GM03348 (cell line): ENCODE measurements around the gene ALK.

Experiments used
- DNase-seq: peaks from one replicate; pipeline ENCODE4 v3.0.0; 2012; ENCODE audit warnings: low spot score

ALK gene

DNA sequence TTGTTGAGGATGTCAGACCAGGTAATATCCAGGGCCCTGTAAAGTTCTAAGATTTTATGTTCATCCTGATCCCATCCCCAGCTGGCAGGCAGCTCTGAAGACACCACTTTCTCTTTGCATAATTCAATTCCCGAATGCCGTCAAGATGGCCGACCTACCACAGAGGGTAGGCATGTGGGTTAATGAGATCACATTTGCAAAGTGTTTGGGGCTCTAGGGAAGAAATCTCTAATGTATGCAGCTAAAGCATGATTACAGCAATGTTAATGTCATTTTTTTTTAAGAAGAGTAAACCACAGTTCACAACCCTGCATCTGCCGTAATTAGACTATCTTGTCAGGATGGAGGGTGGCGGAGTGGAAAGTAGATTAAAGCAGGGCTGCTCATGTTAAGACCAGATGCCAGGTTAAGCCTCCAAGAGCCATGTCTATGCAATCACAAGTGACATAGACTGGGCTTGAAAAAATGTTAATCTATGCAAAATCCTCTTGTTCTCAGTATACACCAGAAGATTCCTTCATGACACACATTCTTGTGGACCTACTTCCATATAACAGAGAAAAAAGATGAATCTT, 131.4 kb downstream of the ALK start:
- DNase-seq: no peak

DNA sequence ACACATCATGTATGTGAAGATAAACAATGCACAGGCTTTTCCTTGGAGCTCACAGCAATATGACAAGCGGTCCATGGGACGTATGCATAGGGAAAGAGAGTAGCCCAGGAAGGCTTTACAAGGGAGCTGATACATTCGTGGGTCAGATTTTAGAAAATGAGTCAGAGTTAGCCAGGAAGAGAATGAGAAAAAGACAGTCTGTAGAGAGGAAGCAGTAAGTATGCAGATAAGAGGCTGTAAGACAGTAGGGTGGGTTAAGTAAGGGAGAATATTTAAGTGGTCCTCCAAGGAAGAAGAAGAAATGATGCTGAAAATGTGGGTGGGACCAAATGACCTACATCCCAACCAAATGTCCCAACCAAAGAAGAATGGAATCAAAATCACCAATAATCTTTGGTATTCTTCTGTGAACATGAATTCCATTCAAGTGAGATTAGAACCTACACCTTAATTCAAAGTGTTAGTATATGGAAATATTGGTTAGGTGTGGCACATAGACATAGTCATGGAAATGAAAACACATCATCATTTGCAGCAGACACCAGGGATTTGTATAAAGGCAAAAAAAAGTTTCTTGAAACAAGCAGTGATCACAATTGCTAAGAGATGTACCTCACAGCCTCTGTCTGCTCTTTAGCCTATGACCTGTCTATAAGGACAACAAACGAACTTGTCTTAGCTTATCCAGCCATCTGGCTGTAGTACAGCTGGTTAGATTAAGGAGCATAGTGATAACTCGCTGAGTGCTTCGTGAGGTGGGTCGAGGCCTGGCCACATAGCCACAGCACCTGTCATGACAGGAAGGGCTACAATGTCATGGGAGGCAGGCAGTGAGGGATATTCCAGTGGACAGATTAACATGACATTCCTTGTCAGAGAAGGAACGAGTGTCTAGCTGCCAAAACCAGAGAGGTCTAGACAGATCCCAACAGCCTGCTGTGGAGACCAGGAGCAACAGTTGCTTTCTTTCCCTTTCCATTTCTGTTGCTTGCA, 133.6 kb downstream of the ALK start:
- no peak for DNase-seq

DNA sequence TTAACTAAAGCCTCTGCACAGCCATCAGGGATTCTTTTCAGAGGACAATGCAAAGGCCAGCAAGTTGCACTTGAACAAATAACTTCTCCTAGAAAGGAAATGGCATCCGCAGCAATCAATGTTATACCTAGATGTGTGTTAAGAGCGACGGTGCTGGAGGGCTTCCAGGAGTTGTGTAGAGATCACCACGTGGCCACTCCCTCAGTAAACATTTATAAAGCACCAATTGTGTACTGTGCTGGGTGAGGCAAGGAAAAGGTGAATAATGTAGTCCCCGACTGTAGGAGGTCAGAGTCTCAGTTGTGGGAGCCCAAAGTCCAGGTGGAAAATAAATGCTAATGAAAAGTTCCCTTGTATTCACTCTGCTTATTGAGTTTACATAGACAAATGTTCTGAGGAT, 135.0 kb downstream of the ALK start:
- no peak for DNase-seq

DNA sequence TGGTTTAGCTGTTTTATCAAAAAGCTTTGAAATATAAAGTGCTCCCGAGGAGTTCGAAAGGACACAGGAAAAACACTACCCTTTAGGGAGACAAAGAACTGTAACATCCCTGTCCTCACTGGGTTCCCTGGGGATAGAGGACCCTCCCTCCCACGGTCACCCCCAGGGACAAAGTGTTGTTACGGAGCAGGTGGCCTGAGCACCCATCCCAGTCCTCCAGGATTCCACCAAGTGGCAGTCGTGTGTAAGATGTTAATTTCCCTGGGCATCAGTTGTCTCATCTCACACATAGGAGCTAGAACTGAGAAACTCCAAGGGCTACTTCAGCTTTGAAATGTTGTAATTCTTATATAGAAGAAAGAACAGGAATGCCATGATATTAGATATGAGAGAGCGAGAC, 137.7 kb downstream of the ALK start:
- no peak for DNase-seq

DNA sequence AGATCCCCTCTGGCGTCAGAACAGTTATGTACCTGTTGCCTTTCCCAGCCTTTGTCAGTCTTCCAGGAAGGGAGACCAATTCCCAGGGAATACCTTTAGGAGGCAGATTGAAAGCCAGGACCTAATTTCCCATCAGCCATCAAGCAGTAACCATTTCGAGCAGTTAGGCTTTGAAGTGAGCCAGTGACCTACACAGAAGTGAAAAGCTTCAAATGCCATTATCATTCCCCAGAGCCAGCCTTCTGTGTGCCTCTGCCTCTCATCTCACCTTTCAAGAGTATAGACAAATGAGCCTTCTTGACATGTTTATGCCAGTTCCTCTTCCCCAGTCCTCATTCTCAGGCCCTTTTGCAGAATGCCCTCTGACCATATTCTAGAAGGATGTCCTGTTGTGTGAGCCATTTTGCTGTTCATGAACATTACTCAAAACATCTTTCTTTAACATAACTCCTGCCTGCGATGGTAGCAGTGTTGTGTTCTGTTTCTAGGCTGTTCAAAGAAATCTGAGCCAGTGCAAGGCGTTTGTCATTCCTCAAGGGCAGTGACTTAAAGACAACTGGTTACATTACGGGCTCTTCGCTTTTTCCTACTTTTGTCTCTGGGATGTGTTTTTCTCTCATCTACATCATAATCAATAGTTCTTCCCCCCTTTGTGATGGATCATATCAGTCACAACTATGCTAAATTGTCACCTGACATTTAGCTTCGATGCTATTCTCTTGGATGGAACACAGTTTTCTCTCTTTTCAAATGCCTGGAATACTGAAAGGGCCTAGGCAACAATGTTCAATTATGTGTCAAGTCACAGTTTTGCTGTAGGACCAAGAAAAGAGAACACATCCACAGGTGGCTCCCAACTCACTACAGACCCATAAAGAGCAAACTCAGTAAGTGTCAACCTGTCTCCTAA, 138.6 kb downstream of the ALK start:
- no peak for DNase-seq

DNA sequence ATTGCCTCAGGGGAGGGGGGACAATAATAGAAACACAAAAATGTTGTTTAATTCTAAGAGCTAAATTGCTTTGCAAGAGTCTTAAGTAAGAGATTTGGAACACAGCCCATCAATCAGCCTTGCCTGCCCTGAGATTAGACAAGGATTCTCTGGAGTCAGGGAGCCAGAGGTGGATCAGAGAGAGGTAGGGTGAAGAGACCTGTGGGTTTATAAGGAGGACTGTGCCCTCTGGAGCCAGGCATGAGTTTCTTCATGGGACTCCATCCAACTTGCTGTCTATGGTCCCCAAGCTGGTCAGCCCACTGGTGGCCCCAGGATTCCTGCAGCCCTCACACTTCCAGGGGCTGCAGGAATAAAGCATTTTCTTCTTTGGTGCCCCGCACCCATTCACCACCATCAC, 139.3 kb downstream of the ALK start:
- no peak for DNase-seq

DNA sequence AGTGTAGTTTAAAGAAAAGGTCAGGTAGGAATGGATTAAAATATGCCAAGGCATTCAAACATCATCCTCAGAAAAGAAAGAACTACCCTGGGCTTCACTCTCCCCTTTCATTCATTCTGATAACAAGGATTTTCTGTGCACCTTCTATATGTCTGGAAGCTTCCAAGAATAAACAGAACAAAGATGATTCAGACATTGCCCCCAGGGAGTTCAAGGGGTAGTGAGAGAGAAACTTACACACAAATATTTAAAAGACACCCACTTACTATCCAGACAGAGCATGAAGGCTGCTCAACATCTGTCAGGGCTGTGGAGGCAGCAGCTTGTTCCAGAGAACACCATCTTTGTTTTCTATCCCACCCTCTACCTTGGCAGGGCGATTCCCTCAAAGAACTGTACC, 140.5 kb downstream of the ALK start:
- no peak for DNase-seq

DNA sequence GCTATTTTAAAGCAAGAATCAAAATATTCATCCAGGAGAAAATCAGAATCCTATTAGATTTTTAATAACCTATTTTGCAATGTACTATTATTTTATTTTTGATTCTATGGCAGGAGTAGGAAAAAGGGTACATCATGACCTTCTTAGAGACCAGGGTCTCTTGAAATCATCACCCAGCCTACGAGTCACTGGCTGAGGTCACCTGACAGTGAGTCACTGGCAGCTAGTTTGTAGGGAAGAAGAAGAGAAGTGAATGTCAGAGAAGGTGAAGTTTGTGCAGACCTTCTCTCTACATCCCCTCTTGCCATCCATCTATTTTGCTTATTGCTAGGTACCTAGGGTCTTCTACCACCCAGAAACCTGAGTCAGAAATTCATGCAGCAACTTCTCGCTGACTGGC, 144.2 kb downstream of the ALK start:
- DNase-seq: no peak

DNA sequence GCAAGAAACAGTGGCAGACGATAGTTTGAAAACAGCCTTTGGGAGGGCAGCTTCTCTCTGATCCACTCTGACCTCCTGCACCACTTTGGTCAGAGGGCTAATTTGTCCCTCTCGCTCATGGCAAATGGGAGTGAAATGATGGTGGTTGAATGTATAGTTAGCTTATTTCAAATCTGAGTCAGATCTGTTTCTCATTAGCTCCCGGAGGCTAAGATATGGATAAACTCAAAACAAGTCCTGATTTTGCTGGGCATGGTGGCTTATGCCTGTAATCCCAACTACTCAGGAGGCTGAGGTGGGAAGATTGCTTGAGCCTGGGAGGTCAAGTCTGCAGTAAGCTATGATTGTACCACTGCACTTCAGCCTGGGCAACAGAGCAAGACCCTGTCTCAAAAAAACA, 145.0 kb downstream of the ALK start:
- DNase-seq: no peak

DNA sequence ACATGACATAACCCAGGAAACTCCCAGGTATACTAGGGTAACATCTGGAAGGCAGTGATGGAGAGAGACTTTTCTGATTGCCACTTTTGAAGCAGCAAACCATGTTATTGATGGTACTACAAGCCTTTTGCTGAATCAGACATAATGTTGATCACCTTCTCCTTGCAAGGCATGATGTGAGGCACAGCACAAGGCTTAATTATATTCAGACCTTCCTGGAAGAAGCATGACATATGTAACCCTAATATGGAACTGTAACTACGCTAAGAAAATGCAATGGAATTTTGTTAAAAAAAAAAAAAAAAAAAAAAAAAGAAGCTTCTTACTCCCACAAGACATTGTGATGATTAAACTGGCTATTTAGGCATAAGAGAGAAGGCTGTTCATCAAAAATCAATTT, 145.4 kb downstream of the ALK start:
- DNase-seq: no peak

DNA sequence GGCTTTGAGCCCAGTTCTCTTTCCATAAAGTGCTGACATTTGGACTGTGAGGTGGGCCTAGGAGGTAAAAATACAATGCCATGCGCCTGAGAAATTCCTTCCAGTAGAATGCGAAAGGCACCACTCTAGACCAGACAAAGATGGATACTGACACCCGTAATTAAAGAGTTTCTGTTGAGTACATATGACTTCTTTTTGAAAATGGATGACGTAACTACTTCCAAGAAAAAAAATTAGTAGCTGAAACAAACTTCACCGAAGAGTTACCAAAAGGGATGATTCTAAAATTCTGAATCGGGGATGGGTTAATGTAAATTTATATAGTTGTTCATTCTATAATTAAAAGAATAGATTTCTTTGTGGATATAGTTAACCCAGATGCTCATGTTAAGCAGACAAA, 146.8 kb downstream of the ALK start:
- no peak for DNase-seq

DNA sequence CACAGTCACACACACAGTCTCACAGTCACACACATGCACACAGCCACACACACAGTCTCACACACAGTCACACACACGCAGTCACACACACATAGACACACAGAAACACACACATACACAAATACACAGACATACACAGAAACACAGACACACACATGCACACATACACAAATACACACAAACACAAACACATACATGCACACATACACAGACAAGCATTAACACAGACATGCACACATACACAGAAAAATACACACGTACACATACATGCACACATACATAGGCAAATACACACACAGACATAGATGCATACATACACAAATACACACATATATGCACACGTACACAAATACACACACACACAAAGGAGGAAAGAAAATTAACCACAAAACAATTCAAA, 150.5 kb downstream of the ALK start:
- DNase-seq: no peak

DNA sequence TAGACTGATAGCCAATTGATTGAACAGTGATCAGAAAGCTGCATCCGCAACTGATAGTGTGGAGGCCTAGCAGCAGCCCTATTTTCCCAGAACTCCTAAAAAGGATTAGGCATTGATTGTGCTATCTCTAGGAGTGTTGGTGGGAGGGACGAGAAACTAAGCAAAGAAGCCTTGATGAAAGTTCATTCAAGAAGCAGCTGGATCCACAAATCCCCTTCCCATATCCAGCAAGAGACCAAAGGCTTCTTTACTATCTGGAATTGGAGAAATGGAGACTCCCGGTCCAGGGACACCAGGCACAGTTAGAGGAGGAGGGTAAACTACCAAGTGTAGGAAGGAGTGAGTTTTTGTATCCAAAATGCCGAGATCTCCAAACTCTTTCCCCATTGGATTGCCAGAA, 151.5 kb downstream of the ALK start:
- no peak for DNase-seq

DNA sequence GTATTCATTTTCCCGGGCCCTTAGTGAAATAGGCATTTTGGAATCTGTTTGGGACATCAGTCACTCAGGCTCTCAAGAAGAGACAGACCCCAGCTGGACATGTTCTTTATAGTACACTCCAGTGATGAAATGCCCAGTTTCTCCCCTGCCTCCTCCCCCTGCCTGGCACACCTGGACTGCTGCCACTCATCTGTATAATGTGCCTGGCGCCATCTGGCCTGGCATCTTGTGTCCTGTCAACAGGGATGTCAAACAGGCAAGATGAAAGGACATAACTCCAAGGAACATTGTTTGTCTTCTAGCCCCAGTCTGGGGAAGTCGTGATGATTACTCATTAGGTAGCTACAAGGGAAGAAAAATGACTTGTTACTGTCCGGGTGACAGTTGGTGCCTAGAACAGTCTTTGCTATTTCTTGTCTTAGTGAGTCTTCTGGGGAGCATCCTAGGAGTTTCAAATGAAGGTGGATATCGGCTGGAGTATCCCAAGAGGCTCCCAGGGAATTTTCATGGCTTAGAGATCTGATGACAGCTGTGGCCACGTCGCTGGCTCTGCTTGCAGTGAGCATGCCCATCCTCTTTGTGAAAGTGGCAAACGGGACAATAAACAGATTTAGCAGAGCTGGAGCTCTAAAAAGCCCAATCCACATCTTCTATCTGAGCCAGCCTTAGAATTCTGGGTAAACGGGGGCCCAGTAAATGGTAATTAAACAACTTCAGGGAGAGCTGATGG, 153.6 kb downstream of the ALK start:
- DNase-seq: no peak

DNA sequence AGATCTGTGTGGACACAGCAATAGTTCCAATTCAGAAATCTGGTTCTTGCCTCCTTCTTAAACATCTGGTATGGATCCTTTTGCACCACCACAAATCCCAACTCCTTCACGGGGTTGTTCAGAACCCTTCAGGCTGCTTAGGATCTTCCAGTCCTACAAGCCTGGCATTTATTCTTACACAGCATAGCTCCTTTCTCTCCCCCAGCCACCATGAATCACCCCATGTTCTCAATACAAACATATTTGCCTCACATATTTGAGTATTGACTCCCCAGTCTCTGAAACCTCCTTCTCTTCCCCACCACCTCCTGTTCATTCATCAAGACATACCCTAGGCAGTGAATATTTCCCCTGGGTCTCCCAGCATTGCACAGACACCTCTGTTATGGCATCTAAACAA, 155.2 kb downstream of the ALK start:
- peak; percentile 67 for DNase-seq

DNA sequence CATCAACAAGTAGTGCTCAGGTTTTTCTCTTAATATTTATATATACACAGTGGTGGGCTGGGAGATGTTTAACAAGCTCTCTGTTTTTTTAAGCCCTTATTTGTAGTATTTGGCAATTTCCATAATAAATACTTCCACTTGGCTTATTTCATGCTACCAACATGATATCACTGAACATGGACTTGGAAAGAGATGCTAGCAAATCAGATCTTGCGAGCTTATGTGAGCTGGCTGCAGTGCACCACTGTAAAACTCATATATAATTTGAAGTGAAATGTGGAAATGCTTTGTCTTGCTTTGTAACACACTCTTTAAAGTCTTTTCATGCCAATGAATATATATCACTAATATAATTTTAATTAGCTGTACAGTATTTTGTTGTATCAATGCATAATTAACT, 155.7 kb downstream of the ALK start:
- peak; percentile 29 for DNase-seq

DNA sequence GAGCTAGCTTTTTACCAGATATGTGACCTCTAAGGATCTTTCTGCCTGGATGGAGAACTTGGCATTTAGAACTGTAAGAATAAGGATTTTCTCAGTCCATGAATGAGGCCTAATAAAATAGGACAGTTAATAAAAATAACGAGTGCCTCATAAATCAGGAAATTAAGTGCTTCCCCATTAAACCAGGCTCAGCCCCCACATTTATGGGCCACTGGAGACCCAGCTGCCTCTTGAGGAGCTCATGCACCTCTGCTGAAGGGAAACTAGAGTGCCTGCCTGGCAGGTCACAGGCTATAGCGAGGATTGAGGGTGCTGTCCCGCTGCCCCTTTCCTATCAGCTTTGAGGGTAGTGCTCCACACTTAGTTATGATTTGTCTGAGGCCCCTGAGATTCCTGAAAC, 158.0 kb downstream of the ALK start:
- DNase-seq: no peak

DNA sequence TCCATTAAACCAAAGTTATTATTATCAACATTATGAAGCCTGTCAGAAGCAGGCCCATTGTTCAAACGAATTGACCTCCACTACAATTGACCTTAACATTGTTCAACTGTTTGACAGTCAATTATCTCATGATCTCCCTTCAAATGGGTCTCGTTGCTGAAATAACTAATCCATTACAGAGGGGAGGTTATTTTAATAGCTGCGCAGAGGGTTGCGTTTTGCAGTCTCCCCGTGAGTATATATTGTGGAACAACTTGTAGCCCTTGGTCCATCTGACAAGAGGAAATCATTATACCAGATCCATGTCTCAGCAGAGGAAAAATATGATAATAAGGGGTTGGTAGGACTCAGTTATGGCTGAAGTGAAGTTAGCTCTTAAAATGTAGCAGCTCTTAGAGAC, 159.1 kb downstream of the ALK start:
- DNase-seq: no peak

DNA sequence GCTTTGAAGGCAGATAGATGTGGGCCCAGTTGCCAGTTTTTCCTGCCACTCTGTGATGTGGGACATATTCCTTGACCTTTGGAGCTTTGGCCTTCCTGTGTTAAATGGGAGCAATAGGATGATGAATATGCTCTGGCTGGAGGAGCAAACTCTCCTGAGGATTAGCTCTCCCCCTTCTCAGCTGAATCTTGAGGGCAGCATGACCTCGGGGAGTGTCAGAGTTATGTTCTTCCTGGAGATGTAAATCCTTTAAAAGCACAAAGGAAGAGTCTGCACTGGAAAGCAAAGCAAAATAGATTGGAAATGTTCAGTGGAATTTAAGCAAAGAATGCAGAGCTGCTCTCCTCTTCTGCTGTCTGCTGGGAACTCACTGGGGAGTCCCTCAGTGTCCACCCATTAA, 160.1 kb downstream of the ALK start:
- no peak for DNase-seq

DNA sequence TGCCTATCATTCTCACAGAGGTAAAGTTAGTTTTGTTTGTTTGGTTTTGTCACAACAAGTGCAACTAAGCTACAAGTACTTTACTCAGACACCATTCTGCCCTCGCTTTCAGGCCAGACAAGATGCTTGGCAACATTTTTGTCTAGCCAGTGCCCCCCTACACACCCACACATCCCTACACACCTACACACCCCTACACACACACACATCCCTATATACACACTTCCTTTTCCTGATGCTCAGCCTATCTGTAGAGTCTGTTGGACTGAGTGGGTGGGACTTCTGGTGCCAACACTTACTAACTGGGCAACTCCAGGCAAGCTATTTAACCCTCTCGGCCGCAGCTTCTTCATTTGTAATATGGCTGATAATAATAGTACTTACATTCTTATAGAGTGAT, 161.4 kb downstream of the ALK start:
- DNase-seq: no peak

DNA sequence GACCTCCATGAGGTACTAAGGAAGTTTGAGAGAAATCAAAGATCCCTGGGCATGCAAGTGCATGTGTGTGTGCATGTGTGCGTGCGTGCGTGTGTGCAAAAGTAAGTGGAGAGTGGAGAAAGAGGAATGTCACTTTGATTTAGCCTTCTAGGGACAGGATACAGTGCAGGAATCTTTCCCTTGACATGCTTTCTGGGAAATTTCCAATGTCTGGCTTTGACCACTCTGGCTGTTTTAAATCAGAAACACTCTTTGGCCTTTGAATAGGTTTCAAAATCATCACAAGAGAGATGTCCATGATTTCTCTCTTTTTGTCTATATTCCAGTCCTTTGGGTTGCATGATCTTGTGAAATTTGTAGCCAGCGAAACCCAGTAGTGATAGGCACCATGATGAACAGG, 162.0 kb downstream of the ALK start:
- DNase-seq: no peak

DNA sequence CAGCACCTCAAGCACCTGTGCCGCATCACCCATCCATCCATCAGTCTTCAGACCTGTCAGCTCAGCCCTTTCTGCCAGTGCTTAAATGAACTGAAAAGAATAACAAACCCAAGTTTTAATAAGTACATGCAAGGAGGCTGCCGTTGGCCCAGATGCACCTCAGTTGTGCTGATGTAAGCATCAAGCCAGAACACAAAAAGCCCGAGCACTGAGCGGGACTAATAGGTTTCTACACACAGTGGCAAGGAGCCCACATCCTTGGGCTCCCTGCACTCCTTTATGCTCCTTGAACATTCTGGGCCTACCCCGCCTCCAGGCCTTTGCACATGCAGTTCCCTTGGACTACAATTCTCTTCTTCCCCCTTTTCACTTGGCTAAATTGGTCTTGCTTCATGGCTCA, 165.6 kb downstream of the ALK start:
- no peak for DNase-seq
